GM18508 (cell line): ENCODE results near the gene LMAN2.
"Not testable (repeated sequence)": the region's sequence is repeated elsewhere in the genome, so short reads cannot be mapped to it uniquely, and the experiment has no call there.

Source experiments
- ATAC-seq: cut with Tn5 transposase; IDR thresholded peaks from one replicate; pipeline ENCODE4 v1.9.1; 2021; ENCODE audit warnings: moderate number of reproducible peaks; ENCODE audit not compliant: insufficient read depth, unreplicated experiment

Gene LMAN2

DNA sequence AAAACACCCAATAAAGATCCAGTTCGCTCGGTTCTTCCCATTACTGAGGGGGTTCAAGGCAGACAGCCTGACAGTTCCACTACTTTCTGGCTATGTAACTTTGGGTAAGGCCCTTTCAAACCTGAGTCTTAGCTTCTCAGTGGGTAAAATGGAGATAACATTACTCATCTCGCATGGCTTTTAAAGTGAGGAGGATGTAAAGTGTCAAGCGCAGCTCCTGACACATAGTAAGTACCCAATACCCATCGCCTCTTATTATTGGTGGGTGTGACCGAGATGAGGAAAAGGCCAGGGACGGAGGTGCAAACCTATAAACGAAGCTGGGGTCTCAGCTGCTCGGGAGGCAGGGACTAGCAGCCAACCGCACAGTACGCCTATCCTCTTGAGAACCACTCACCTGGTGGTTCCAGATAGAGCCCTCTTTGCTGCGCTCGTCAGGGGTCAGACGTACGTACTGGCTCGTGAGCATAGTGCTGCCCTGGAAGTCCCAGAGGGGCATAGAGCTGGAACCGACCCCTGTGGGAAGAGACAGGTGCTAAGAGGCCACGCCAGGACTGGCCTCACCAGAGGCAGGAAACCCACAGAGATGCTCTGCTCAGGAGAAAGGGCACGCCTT is 584 bp downstream of the LMAN2 start:
- no peak for ATAC-seq

- ATAC-seq = no peak
Observed at GRCh38 chr5:177349762-177350161, 1.7 kb downstream of the LMAN2 start.

- no peak for ATAC-seq
Observed at GRCh38 chr5:177349362-177349647, 2.2 kb downstream of the LMAN2 start.

DNA sequence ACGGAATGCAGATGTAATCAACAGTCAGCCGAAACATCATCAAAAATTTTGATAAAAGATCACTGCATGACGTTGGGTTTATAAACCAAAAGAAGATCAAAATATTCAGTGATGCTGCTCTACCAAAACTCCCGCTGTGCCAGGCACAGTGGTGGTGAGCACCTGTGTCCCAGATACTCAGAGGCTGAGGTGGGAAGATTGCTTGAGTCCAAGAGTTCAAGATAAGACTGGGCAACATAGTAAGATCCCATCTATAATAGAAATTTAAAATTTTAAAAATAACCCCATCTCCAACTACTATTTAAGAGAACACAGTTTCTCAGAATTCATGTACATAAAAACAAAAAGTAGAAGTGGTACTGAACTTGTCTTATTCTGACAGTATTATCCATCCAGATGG is 3.8 kb downstream of the LMAN2 start:
- no peak for ATAC-seq

- no peak for ATAC-seq
Observed at GRCh38 chr5:177346820-177347219, 4.6 kb downstream of the LMAN2 start.

- no peak for ATAC-seq
Observed at GRCh38 chr5:177344891-177345290, 6.6 kb downstream of the LMAN2 start.

- no peak for ATAC-seq
Observed at GRCh38 chr5:177343777-177344176, 7.7 kb downstream of the LMAN2 start.

- ATAC-seq = not testable (repeated sequence)
Observed at GRCh38 chr5:177343000-177343399, 8.5 kb downstream of the LMAN2 start.

DNA sequence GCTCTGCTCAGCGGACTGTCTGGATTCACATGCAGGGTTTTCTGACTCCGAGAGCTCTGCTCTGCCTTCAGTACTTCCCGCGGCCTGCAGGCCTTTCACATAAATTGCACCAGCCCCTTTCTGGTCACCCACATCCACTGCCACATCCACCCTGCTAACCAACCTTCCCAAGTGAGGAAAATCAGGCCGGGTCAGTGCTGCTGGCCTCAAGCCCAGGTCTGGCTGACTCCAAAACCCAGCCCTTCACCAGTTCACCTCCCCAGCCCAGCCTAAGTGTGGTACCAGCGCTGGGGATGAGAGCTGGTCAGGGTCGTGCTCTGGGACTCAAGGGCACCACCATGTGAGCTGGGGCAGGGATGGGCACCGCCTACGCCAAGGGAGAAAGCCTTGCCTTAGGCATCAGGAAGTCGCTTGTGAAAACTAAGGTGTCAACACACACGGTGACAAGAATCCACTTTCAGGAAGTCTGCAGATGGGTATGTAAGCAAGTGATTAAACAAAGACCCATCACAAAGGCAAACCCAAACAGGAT is 12.3 kb downstream of the LMAN2 start:
- ATAC-seq = no peak

DNA sequence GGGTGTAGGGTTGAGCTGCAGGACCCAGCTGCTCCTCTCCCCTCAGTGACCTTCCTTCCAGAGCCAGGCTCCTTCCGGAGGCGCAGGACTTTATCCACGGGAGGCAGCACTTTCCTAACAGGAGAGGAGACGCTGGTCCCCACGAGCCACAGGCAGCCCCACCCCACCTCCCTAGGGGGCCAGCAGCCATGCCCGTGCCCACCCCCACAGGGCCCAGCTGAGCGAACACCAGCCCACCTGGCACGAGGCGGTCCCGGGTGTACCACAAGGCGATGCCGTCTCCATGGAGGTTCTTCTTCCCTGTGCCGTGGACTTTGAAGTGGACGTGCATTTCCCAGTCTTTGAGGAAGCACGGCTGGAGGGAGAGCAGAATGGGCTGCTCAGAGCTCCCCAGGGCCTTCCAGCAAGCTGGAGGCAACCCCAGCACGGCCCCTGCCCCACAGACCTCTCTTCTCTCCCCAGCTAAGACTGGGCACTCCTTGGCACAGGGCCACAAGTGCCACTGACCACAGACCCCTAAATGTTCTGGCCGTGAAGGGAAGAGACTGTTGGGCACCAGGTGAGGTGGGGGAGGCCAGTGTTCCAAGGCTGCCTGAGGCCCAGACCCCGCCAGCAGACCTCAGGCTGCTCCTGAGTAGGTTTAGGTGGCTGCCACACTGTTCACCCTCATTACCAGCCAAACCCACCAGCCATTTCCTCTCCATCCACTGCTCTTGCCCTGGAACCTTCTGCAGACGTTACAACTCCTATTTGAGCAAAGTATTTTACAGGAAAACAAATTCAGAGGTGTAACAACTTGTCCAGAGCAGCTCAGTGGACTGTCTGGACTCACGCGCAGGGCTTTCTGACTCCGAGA is 13.0 kb downstream of the LMAN2 start:
- no peak for ATAC-seq

DNA sequence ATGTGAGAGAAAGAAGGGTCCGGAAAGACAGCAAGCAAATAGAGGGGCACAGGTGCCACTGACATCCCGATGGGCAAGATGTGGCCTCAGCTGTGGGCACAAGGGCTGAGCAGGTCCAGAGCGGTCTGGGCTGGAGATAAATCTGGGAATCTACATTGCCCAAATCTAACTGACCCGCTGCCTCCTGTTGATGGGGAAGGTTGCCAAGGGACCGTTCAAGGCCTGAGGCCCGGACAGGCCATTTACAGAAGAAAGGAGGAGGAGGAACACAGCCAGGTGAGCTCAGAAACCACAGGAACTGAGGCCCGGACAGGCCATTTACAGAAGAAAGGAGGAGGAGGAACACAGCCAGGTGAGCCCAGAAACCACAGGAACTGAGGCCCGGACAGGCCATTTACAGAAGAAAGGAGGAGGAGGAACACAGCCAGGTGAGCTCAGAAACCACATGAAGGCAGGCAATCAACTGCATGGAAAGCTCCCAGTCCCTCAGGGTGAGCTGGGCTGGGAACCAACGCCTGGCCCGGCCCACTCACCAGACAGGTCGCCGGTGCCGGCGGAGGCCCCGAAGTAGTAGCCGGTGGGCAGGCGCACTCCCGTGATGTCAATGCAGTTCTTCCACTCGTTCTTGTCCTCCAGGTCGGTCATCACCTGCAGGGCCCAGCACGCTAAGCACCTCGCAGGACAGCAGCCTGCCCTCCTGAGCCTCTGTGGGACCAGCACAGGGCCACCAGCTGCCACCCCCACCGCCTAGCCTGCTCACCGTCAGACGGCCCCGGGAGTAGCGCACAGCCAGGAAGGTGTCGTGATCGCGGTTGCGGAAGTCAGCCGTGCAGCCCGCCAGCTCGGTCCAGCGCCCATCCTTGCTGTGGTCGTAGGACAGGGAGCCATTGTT is 14.6 kb downstream of the LMAN2 start:
- ATAC-seq = no peak

DNA sequence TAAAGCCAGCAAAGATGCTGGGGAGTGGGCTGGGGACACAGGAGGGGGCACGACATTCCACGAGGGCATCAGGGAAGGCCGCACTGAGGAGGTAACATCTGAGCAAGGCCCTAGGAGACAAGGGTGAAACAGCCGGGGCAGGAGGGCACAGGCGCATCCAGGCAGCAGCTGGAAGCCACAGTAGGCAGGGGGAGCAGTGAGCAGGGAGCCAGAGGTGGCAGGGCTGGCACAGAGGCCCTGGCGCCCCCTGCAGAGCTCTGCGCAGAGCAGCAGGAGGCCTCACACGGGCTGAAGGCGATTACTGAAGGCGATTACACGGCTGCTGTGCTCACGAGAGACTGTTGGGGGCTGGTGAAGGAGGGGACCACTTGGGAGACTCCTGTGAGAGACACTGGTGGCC is 15.4 kb downstream of the LMAN2 start:
- ATAC-seq = no peak

DNA sequence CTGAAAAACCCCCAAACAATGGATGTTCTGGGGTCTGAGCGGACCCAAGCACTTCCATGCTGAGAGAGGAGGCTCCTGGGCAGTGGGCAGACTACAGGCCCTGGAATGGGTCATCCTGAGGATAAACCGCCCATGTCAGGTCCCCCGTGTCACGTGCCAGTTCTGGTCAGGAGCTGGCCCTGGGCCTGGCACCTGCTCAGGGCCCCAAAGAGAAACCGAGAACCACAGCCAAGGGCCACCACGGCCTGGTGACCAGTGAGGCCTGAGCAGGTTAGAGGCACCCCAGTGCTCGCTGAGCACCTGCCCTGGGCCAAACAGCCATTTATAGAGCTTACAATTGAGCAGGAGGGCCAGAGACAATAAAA is 15.8 kb downstream of the LMAN2 start:
- no peak for ATAC-seq

DNA sequence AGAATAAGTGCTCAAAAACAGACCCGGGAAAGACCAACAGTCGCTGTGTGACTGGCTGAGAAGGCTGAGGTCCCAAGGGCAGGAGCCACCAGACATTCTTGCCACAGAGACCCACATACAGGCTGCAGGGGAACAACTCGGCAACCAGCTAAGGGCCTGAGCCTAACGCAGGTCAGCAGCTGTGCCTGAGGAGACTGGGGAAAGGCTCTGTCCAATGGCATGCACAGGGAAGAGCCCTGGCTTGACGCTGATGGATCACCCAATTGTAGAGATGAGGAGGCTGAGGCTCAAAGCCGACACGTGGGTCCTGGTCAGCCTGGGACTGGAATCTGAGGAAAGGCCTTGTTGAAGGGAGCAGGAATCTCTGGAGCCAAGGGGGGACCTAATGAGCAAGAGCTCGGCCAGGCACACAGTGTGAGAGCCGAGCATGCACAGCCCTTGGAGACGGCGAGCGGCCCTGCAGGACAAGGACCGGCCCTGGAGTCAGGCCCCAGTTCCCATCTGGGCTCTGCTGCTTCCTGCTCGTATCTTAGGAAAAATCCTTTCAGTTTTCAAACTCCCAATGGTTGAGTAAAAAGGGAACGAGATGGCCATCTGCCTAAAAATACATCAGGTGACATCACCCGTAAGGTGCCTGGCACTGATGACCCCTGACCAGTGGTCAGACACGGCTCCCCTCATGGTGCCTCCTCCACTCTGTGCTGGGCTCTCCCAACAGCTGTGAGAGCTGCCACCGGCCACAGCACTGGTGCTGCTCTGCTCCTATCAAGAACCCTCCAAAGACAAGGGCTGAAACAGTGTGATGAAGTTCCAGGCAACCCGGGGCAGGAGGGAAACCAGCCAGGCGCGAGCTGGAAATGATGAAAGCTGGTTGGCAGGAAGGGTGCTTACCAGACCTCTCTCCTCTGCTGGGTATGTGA is 16.4 kb downstream of the LMAN2 start:
- ATAC-seq = no peak

GRCh38 chr5:177334155-177334551 is 17.3 kb downstream of the LMAN2 start:
- ATAC-seq = no peak

DNA sequence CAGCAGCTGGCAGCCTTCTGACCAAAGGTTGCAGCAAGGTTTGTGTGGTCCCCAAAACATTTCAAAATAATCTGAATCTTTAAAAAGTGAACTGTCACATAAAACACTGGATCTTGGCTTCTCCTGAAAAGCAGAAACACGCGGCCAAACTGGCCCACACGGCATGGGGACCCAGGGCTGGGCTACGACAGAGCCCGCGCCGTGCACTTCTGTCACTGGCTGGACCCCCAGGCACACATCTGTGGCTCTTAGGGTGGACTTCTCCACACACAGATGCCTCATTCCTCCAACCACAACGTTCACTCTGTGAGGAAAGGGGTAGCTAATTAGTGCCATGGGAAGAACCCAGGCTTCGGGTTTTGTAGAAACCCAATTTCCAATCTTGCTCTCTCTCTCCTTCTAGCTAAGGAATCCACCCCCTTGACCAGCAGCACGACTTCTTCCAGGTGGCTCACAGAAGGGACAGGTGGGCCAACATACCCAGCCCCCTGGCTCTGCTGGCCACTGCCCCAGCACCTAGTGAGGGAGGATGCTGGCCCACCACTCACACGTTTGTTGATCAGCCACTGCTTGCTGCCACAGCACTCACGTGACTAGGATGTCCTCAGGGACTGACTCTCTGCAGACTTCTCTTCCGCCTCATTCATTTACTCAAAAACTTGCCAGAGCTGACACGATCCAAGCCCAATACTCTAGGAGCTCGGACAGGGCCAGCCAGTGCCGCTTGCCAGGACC is 17.9 kb downstream of the LMAN2 start:
- ATAC-seq = no peak

DNA sequence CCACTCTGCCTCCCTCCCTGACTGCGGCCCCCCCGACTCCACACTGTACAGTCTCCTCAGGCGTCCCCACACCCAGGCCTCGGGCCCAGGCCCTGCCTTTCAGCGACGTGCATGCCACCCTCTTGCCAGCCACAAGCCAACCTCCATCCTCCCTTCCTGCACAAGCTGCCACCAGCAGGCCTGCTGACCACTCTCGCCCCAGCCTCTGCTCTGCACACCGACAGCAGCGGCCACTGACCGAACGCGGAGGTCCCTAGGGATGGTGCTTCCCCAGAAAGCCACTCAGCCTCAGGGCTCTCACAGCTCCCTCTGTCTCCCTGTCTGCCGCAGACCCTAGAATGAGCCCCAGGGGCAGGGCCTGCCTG is 18.6 kb downstream of the LMAN2 start:
- ATAC-seq = no peak

DNA sequence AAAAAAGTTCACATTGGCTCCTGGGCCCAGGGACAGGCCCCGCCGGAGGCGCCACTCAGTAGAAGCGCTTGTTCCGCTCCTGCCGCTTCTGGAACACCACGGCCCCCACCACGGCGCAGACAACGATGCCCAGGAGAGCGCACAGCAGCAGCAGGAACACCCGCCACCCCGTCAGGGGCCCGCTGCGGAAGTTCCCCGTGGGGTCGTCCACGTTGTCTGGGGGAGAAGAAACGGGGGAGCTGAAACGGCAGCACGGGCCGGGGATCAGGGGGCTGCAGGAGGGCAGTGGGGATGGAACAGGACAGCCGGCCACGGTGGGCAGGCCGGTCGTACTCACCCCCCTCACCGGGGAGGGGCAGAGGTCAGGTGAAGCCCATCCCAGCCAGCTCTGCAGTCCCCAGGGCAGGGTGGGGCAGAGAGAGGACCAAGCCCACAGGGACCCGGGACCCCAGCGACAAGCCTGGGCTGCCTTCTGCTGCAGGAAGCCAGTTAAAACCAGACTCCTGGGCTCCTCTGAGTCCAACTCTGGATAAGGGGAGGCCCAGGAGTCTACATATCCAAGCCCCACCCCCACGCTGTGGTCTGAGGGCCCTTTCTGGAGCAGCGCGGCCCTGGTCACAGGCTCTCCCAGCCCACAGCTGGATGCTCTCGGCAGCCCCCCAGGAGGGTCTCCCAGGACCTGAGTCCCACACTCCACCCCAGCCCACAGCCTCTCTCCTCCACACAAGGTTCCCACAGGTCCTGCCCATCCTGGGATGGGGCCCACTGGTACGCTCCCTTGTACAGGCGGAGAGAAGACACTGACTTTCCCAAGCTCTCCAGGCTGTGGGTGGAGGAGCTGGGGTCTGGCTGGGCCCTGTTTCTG is 19.2 kb downstream of the LMAN2 start:
- ATAC-seq = no peak
